Testis (tissue), 2 donors: Measurements from ENCODE around the gene MCF2L.

Source experiments
- POLR2A ChIP-seq: fragments of 450-650 bp; IDR thresholded peaks from one replicate; pipeline ENCODE4 v1.6.1; 2017; ENCODE audit warnings: antibody characterized with exemption, mild to moderate bottlenecking, moderate library complexity
- TF ChIP-seq, protein P1 (sequence below), 3 experiments: fragments of 450-650 bp in 2 of 3; fragments of 200-600 bp in 1 of 3; sonication (generic) in 1 of 3; IDR thresholded peaks; one replicate each; pipeline ENCODE4 v1.5.1; 2016 to 2019; ENCODE audit warnings: antibody characterized with exemption in 3 of 3, mild to moderate bottlenecking in 2 of 3, moderate library complexity in 1 of 3

DNA sequence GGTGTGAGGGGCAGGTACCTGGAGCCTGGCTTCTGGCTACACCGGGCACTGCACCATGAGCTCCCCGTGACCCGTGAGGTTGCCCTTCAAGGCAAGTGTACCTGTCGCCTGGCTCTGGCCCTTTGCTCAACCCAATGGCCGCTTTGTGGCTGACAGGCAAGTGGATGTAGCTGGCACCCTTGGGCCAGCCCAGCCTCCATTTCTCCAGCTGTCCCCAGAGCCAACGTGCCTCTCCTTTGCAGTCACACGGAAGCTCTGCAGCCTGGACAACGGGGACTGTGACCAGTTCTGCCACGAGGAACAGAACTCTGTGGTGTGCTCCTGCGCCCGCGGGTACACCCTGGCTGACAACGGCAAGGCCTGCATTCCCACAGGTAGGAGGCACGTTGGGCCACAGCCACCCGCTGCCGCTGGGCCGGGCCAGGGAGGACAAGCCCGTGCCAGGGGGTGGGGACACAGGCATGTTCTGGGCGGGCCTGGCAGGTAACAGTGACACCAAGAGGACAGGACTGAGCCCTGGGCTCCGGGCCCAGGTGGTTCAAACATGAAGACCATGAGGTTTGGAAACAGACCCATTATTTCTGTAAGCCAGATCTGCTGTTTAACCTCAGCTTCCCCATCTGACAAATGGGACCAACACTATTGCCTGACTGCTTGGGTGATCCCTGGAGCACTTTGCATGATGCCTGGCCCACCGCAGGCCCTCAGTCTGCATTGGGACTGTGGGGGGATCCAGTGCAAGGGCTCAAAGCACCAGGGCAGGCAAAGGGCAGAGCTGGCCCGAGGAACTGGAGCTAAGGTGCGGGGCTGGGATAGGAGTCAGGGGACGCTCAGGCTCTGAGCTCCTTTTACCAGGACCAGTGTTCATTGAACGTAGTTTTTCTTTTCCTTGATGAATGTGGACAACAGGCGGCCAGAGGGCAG lies 171.9 kb downstream of the MCF2L start:
- TF ChIP-seq, protein P1, sequence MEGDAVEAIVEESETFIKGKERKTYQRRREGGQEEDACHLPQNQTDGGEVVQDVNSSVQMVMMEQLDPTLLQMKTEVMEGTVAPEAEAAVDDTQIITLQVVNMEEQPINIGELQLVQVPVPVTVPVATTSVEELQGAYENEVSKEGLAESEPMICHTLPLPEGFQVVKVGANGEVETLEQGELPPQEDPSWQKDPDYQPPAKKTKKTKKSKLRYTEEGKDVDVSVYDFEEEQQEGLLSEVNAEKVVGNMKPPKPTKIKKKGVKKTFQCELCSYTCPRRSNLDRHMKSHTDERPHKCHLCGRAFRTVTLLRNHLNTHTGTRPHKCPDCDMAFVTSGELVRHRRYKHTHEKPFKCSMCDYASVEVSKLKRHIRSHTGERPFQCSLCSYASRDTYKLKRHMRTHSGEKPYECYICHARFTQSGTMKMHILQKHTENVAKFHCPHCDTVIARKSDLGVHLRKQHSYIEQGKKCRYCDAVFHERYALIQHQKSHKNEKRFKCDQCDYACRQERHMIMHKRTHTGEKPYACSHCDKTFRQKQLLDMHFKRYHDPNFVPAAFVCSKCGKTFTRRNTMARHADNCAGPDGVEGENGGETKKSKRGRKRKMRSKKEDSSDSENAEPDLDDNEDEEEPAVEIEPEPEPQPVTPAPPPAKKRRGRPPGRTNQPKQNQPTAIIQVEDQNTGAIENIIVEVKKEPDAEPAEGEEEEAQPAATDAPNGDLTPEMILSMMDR (IDR thresholded peaks at IDR 0.05) = no peak
- TF ChIP-seq POLR2A = no peak
